Measurements from ENCODE around the gene PAN3.
"Not testable (repeated sequence)": the region's sequence is repeated elsewhere in the genome, so short reads cannot be mapped to it uniquely, and the experiment has no call there.

Gene PAN3

GRCh38 chr13:28138012-28138755, at the start of gene PAN3:
PAN3 (plus strand) TSS chr13:28138545; CDS start chr13:28138658, 113 bp downstream.
- peak; percentile 87 to 89 for DNase-seq

- no peak for DNase-seq
These were observed 49.3 kb upstream of the PAN3 start for GRCh38 chr13:28089065-28089464.

- no peak for DNase-seq
These were observed 45.9 kb upstream of the PAN3 start for GRCh38 chr13:28092431-28092830.

GRCh38 chr13:28093881-28094280, 44.5 kb upstream of the PAN3 start:
- no peak for DNase-seq

- no peak for DNase-seq
These were observed 44.0 kb upstream of the PAN3 start for GRCh38 chr13:28094306-28094705.

- no peak for DNase-seq
These were observed 40.8 kb upstream of the PAN3 start for GRCh38 chr13:28097503-28097902.

GRCh38 chr13:28099396-28100149, 38.8 kb upstream of the PAN3 start:
- no peak for DNase-seq

- DNase-seq, result peak in 1 of 2 donors; percentile 3
These were observed 37.9 kb upstream of the PAN3 start, which contains the start of gene FLT3 for GRCh38 chr13:28100150-28101121. FLT3 (minus strand) TSS chr13:28100576; CDS start chr13:28100510, 66 bp downstream.

- DNase-seq, result not testable (repeated sequence)
These were observed 36.5 kb upstream of the PAN3 start for GRCh38 chr13:28101886-28102285.

- no peak for DNase-seq
These were observed 31.4 kb upstream of the PAN3 start for GRCh38 chr13:28106976-28107375.

GRCh38 chr13:28110414-28110813, 27.9 kb upstream of the PAN3 start:
- DNase-seq, result no peak

GRCh38 chr13:28116736-28117135, 21.6 kb upstream of the PAN3 start:
- DNase-seq, result no peak

- no peak for DNase-seq
These were observed 20.5 kb upstream of the PAN3 start for GRCh38 chr13:28117689-28118377.

- DNase-seq, result no peak
These were observed 18.0 kb upstream of the PAN3 start for GRCh38 chr13:28120317-28120716.

GRCh38 chr13:28121224-28121623, 17.1 kb upstream of the PAN3 start:
- no peak for DNase-seq

GRCh38 chr13:28128030-28128429, 10.3 kb upstream of the PAN3 start:
- DNase-seq, result no peak

GRCh38 chr13:28128926-28129325, 9.4 kb upstream of the PAN3 start:
- no peak for DNase-seq

GRCh38 chr13:28129911-28130693, 8.2 kb upstream of the PAN3 start:
- DNase-seq, result no peak

GRCh38 chr13:28131646-28132045, 6.7 kb upstream of the PAN3 start:
- DNase-seq, result no peak

GRCh38 chr13:28136916-28137315, 1.4 kb upstream of the PAN3 start:
- DNase-seq, result no peak

- no peak for DNase-seq
These were observed 749 bp upstream of the PAN3 start for GRCh38 chr13:28137596-28137995.
